ENCODE results near the gene GNA14. TPM values are rescaled to one million over a fixed set of nuclear protein-coding genes. Genes with fewer than 3 reads are reported as not detected.

GNA14 gene
- polyA plus RNA-seq, 3 donors, result 0.04 TPM; not detected in 2

GRCh38 chr9:77513457-77513856 lies 134.7 kb downstream of the GNA14 start:
- TF ChIP-seq, protein P1, sequence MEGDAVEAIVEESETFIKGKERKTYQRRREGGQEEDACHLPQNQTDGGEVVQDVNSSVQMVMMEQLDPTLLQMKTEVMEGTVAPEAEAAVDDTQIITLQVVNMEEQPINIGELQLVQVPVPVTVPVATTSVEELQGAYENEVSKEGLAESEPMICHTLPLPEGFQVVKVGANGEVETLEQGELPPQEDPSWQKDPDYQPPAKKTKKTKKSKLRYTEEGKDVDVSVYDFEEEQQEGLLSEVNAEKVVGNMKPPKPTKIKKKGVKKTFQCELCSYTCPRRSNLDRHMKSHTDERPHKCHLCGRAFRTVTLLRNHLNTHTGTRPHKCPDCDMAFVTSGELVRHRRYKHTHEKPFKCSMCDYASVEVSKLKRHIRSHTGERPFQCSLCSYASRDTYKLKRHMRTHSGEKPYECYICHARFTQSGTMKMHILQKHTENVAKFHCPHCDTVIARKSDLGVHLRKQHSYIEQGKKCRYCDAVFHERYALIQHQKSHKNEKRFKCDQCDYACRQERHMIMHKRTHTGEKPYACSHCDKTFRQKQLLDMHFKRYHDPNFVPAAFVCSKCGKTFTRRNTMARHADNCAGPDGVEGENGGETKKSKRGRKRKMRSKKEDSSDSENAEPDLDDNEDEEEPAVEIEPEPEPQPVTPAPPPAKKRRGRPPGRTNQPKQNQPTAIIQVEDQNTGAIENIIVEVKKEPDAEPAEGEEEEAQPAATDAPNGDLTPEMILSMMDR (IDR thresholded peaks at IDR 0.05), result no peak
- H3K27ac Mint-ChIP-seq, result peak overlapping the region in 1 of 7 donors; percentile 39
- Histone ChIP-seq H3K27ac (ENCODE audit: low read depth in 1 of 2, low read length in 2 of 2) (no peak overlapping the region), H4K20me1 (ENCODE audit: insufficient read depth, low read length) (no peaks in the 10 kb centered on the region), H3K9ac (ENCODE audit: insufficient read depth, low read length, poor library complexity, severe bottlenecking) (no peak overlapping the region), H3K4me1 (ENCODE audit: control insufficient read depth in 1 of 2, insufficient read depth in 2 of 2, low read length in 2 of 2) (no peaks in the 10 kb centered on the region), H3K9me3 (replicated peaks in 1 of 2; ENCODE audit: control insufficient read depth in 1 of 2, insufficient read depth in 1 of 2, low read length in 2 of 2) (no peaks in the 10 kb centered on the region), H3K4me2 (replicated peaks; ENCODE audit: extremely low read depth, low read length, poor library complexity, severe bottlenecking) (no peak overlapping the region), H2AFZ (ENCODE audit: insufficient read depth, low read depth, low read length, poor library complexity, severe bottlenecking) (no peak overlapping the region), H3K4me3 (replicated peaks in 1 of 3; ENCODE audit: low read depth in 2 of 3, low read length in 3 of 3) (no peak overlapping the region), H3K36me3 (replicated peaks in 1 of 2; ENCODE audit: control insufficient read depth in 1 of 2, insufficient read depth in 2 of 2, low read length in 2 of 2) (no peaks in the 10 kb centered on the region), H3K27me3 (ENCODE audit: control insufficient read depth in 2 of 2, insufficient read depth in 2 of 2, low read length in 2 of 2) (no peaks in the 10 kb centered on the region), H3K79me2 (ENCODE audit: insufficient read depth, low read length) (no peaks in the 10 kb centered on the region)
- DNase-seq, result no peak
- 98% methylated on average over 5 of the region's 5 CpGs for WGBS (ENCODE audit: insufficient coverage)
- H3K4me1 Mint-ChIP-seq, result peaks cover 12% of the 10 kb centered on the region
- peaks cover 0 to 6% (median 2%) of the 10 kb centered on the region in 3 donors for H3K27me3 Mint-ChIP-seq (ENCODE audit: low read depth in 3 of 3)
- H3K36me3 Mint-ChIP-seq, result no peaks in the 10 kb centered on the region
- intact Hi-C loops (cut with micrococcal nuclease), result no loop called here
- peaks cover 0 to 1% (median 0%) of the 10 kb centered on the region in 7 donors for H3K9me3 Mint-ChIP-seq
- H3K4me3 Mint-ChIP-seq, result no peak overlapping the region

DNA sequence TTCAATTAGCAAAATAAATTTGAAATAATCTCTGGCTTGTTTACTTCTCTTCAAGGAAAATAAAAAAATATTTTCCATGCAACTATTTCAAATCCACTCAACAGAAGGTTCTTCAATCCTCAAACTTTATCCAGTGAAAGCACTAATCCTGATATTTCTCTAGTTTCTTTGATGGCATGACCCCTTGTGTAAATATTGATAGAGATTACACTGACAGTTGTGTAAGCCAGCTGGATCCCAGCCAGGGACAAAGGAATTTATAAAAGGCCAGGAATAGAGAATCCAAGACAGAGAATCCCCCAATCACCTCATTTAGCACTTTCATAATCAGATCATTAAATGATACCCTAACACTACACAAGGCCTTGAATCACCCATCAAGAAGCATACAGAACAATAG lies 135.2 kb downstream of the GNA14 start:
- Histone ChIP-seq H4K20me1 (ENCODE audit: insufficient read depth, low read length) (no peaks in the 10 kb centered on the region), H3K27me3 (ENCODE audit: control insufficient read depth in 2 of 2, insufficient read depth in 2 of 2, low read length in 2 of 2) (no peaks in the 10 kb centered on the region), H3K4me3 (replicated peaks in 1 of 3; ENCODE audit: low read depth in 2 of 3, low read length in 3 of 3) (no peak overlapping the region), H3K4me2 (replicated peaks; ENCODE audit: extremely low read depth, low read length, poor library complexity, severe bottlenecking) (no peak overlapping the region), H3K79me2 (ENCODE audit: insufficient read depth, low read length) (no peaks in the 10 kb centered on the region), H3K9ac (ENCODE audit: insufficient read depth, low read length, poor library complexity, severe bottlenecking) (no peak overlapping the region), H3K9me3 (replicated peaks in 1 of 2; ENCODE audit: control insufficient read depth in 1 of 2, insufficient read depth in 1 of 2, low read length in 2 of 2) (no peaks in the 10 kb centered on the region), H2AFZ (ENCODE audit: insufficient read depth, low read depth, low read length, poor library complexity, severe bottlenecking) (no peak overlapping the region), H3K27ac (ENCODE audit: low read depth in 1 of 2, low read length in 2 of 2) (no peak overlapping the region), H3K36me3 (replicated peaks in 1 of 2; ENCODE audit: control insufficient read depth in 1 of 2, insufficient read depth in 2 of 2, low read length in 2 of 2) (no peaks in the 10 kb centered on the region), H3K4me1 (ENCODE audit: control insufficient read depth in 1 of 2, insufficient read depth in 2 of 2, low read length in 2 of 2) (no peaks in the 10 kb centered on the region)
- Mint-ChIP-seq H3K4me3 (no peak overlapping the region), H3K27ac (no peak overlapping the region), H3K4me1 (peaks cover 12% of the 10 kb centered on the region), H3K27me3 (ENCODE audit: low read depth in 3 of 3) (peaks cover 0 to 6% (median 2%) of the 10 kb centered on the region in 3 donors), H3K9me3 (peaks cover 0 to 1% (median 0%) of the 10 kb centered on the region in 7 donors), H3K36me3 (no peaks in the 10 kb centered on the region)
- no peak for DNase-seq
- intact Hi-C loops (cut with micrococcal nuclease), result no loop called here
- TF ChIP-seq, protein P1 (IDR thresholded peaks at IDR 0.05), result no peak
